ENCODE results near the gene NR2F6.

Gene NR2F6

GRCh38 chr19:17263712-17264640 is 18.3 kb upstream of the NR2F6 start:
- DNase-seq, result no peak

- no peak for DNase-seq
Measured at GRCh38 chr19:17262557-17262956, 16.8 kb upstream of the NR2F6 start.

- DNase-seq, result peak; percentile 93
Measured at GRCh38 chr19:17260842-17261325, 15.2 kb upstream of the NR2F6 start.

- no peak for DNase-seq
Measured at GRCh38 chr19:17259934-17260333, 14.2 kb upstream of the NR2F6 start.

- DNase-seq, result peak; percentile 35
Measured at GRCh38 chr19:17259118-17259780, 13.5 kb upstream of the NR2F6 start.

- DNase-seq, result no peak
Measured at GRCh38 chr19:17256130-17256529, 10.4 kb upstream of the NR2F6 start.

GRCh38 chr19:17255150-17255621 is 9.5 kb upstream of the NR2F6 start:
- no peak for DNase-seq

- DNase-seq, result peak; percentile 39
Measured at GRCh38 chr19:17254636-17255035, 8.9 kb upstream of the NR2F6 start.

GRCh38 chr19:17249887-17250548 is 4.3 kb upstream of the NR2F6 start:
- no peak for DNase-seq

- DNase-seq, result no peak
Measured at GRCh38 chr19:17248011-17248776, 2.5 kb upstream of the NR2F6 start.

GRCh38 chr19:17246681-17247425 is 1.1 kb upstream of the NR2F6 start:
- peak; percentile 93 for DNase-seq

- DNase-seq, result peak; percentile 43
Measured at GRCh38 chr19:17244618-17245534, 843 bp downstream of the NR2F6 start.

- DNase-seq, result peak; percentile 66
Measured at GRCh38 chr19:17243830-17244617, 1.7 kb downstream of the NR2F6 start.

- peak; percentile 24 for DNase-seq
Measured at GRCh38 chr19:17243211-17243829, 2.4 kb downstream of the NR2F6 start.

GRCh38 chr19:17242431-17243208 is 3.1 kb downstream of the NR2F6 start:
- DNase-seq, result no peak

GRCh38 chr19:17240826-17241399 is 4.8 kb downstream of the NR2F6 start:
- DNase-seq, result no peak

- no peak for DNase-seq
Measured at GRCh38 chr19:17240062-17240752, 5.5 kb downstream of the NR2F6 start.
